H9 (cell line): ENCODE measurements around the gene ACTC1. TPM values are rescaled to one million over a fixed set of nuclear protein-coding genes. Genes with fewer than 3 reads are reported as not detected.

Source experiments
- DNase-seq: peaks from one replicate; pipeline ENCODE4 v3.0.0-alpha.2; 2017
- H2AFZ ChIP-seq: one replicate; pipeline ENCODE4 v1.6.1; 2013; ENCODE audit warnings: mild to moderate bottlenecking, low read length, control low read depth, moderate library complexity
- H2AK5ac ChIP-seq: 2 replicates; pipeline ENCODE4 v1.6.1; 2013; ENCODE audit warnings: low read length, control low read depth, mixed read lengths; ENCODE audit not compliant: insufficient read length
- H2BK120ac ChIP-seq: one replicate; pipeline ENCODE4 v1.6.1; 2013; ENCODE audit warnings: low read depth, mild to moderate bottlenecking, low read length, control low read depth, inconsistent platforms; ENCODE audit not compliant: poor library complexity, severe bottlenecking
- H2BK12ac ChIP-seq: 2 replicates; pipeline ENCODE4 v1.6.1; 2013; ENCODE audit warnings: low read length, control low read depth, mixed read lengths, low read depth; ENCODE audit not compliant: insufficient read length
- H2BK15ac ChIP-seq: 2 replicates; pipeline ENCODE4 v1.6.1; 2013; ENCODE audit warnings: low read depth, low read length, control low read depth
- H2BK20ac ChIP-seq: one replicate; pipeline ENCODE4 v1.6.1; 2013; ENCODE audit warnings: low read depth, mild to moderate bottlenecking, low read length, control low read depth, inconsistent platforms; ENCODE audit not compliant: poor library complexity, severe bottlenecking
- H2BK5ac ChIP-seq: 2 replicates; pipeline ENCODE4 v1.6.1; 2013; ENCODE audit warnings: low read length, control low read depth, mixed read lengths; ENCODE audit not compliant: insufficient read length
- H3K14ac ChIP-seq: 2 replicates; pipeline ENCODE4 v1.6.1; 2013; ENCODE audit warnings: low read length, control low read depth; ENCODE audit not compliant: insufficient read depth
- H3K18ac ChIP-seq: 2 replicates; pipeline ENCODE4 v1.6.1; 2013; ENCODE audit warnings: low read depth, mild to moderate bottlenecking, mixed read lengths, low read length, control low read depth; ENCODE audit not compliant: insufficient read length
- H3K23ac ChIP-seq: 2 replicates; pipeline ENCODE4 v1.6.1; 2013; ENCODE audit warnings: low read length, control low read depth, mixed read lengths, low read depth; ENCODE audit not compliant: insufficient read length
- H3K23me2 ChIP-seq: 2 replicates; pipeline ENCODE4 v1.6.1; 2013; ENCODE audit warnings: low read depth, mild to moderate bottlenecking, mixed read lengths, low read length, control low read depth; ENCODE audit not compliant: insufficient read length, poor library complexity, severe bottlenecking
- H3K27ac ChIP-seq: 2 replicates; pipeline ENCODE4 v1.5.1; 2013; ENCODE audit warnings: low read length, control low read depth, mixed read lengths, low read depth; ENCODE audit not compliant: insufficient read length
- H3K27me3 ChIP-seq: 2 replicates; pipeline ENCODE4 v1.6.1; 2013; ENCODE audit warnings: low read length, control low read depth, inconsistent platforms; ENCODE audit not compliant: insufficient read depth
- H3K4ac ChIP-seq: 2 replicates; pipeline ENCODE4 v1.6.1; 2013; ENCODE audit warnings: low read depth, mild to moderate bottlenecking, control low read depth, inconsistent platforms, low read length, moderate library complexity
- H3K4me1 ChIP-seq: 2 replicates; pipeline ENCODE4 v1.6.1; 2013; ENCODE audit warnings: low read length, control low read depth, inconsistent platforms; ENCODE audit not compliant: insufficient read depth
- H3K4me2 ChIP-seq: 2 replicates; pipeline ENCODE4 v1.6.1; 2013; ENCODE audit warnings: low read length, control low read depth, mixed read lengths; ENCODE audit not compliant: insufficient read length, insufficient read depth
- H3K56ac ChIP-seq: 2 replicates; pipeline ENCODE4 v1.6.1; 2013; ENCODE audit warnings: low read depth, mild to moderate bottlenecking, mixed read lengths, low read length, control low read depth; ENCODE audit not compliant: insufficient read length
- H3K79me1 ChIP-seq: 2 replicates; pipeline ENCODE4 v1.6.1; 2013; ENCODE audit warnings: low read depth, mild to moderate bottlenecking, moderate library complexity, low read length, control low read depth, inconsistent platforms; ENCODE audit not compliant: insufficient read depth, poor library complexity, severe bottlenecking
- H3K79me2 ChIP-seq: 2 replicates; pipeline ENCODE4 v1.6.1; 2013; ENCODE audit warnings: low read length, control low read depth, inconsistent platforms; ENCODE audit not compliant: insufficient read depth
- H3K9ac ChIP-seq: 2 replicates; pipeline ENCODE4 v1.6.1; 2013; ENCODE audit warnings: low read length, control low read depth, mixed read lengths; ENCODE audit not compliant: insufficient read length; ENCODE audit errors: extremely low read depth
- H3K9me3 ChIP-seq: one replicate; pipeline ENCODE4 v1.6.1; 2013; ENCODE audit warnings: low read depth, low read length, inconsistent platforms; ENCODE audit not compliant: control insufficient read depth
- H3T11ph ChIP-seq: one replicate; pipeline ENCODE4 v1.6.1; 2013; ENCODE audit warnings: mild to moderate bottlenecking, low read length, control low read depth, inconsistent platforms
- H4K20me1 ChIP-seq: one replicate; pipeline ENCODE4 v1.6.1; 2013; ENCODE audit not compliant: control insufficient read depth, insufficient read length, insufficient read depth
- H4K5ac ChIP-seq: 2 replicates; pipeline ENCODE4 v1.6.1; 2013; ENCODE audit warnings: low read depth, mild to moderate bottlenecking, mixed read lengths, low read length, control low read depth; ENCODE audit not compliant: insufficient read length
- H4K8ac ChIP-seq: replicated peaks from 2 replicates; pipeline ENCODE4 v1.6.1; 2013; ENCODE audit warnings: low read length, control low read depth, mixed read lengths, low read depth; ENCODE audit not compliant: insufficient read length
- H4K91ac ChIP-seq: 2 replicates; pipeline ENCODE4 v1.6.1; 2013; ENCODE audit warnings: low read depth, mild to moderate bottlenecking, moderate library complexity, mixed read lengths, low read length, control low read depth; ENCODE audit not compliant: insufficient read length
- H3K27ac Mint-ChIP-seq, 3 experiments: 2 replicates in 2 of 3; 3 replicates in 1 of 3; pipeline ENCODE4 v1.8.0; 2020 to 2021; ENCODE audit warnings: mixed read lengths in 3 of 3, mild to moderate bottlenecking in 1 of 3, moderate library complexity in 1 of 3
- H3K27me3 Mint-ChIP-seq: 2 replicates; pipeline ENCODE4 v1.8.0; 2021; ENCODE audit warnings: low read depth, mild to moderate bottlenecking, moderate library complexity, mixed read lengths
- H3K36me3 Mint-ChIP-seq, 3 experiments: 2 replicates in 2 of 3; 3 replicates in 1 of 3; pipeline ENCODE4 v1.8.0; 2020 to 2021; ENCODE audit warnings: low read depth in 3 of 3, mixed read lengths in 3 of 3; ENCODE audit not compliant: insufficient read depth in 1 of 3
- H3K4me1 Mint-ChIP-seq, 2 experiments: 2 replicates each; pipeline ENCODE4 v1.8.0; 2020; ENCODE audit warnings: mixed read lengths in 2 of 2
- H3K4me3 Mint-ChIP-seq, 2 experiments: 2 replicates in 1 of 2; 3 replicates in 1 of 2; pipeline ENCODE4 v1.8.0; 2020 to 2021; ENCODE audit warnings: mild to moderate bottlenecking in 2 of 2, mixed read lengths in 2 of 2, moderate library complexity in 1 of 2
- H3K9me3 Mint-ChIP-seq, 2 experiments: 2 replicates in 1 of 2; 3 replicates in 1 of 2; pipeline ENCODE4 v1.8.0; 2020; ENCODE audit warnings: mild to moderate bottlenecking in 2 of 2, mixed read lengths in 2 of 2, moderate library complexity in 1 of 2
- WGBS: extraction: QIAGEN DNeasy Blood & Tissue Kit; methylation state at CpG from one replicate; pipeline ENCODE4 v1.1.7; 2013; ENCODE audit warnings: missing lambda C conversion rate, low lambda C conversion rate, mixed read lengths; ENCODE audit not compliant: insufficient read length; ENCODE audit errors: extremely low coverage; 5-methylcytosine and 5-hydroxymethylcytosine counted together
- total RNA-seq: library from RNA; stranded (reverse); gene quantifications from 2 replicates; pipeline ENCODE4 v1.2.1, GENCODE V29; 2021
- TF ChIP-seq, protein P1 (sequence below): fragments of 200-600 bp; sonication (generic); conservative IDR thresholded peaks from 3 replicates; pipeline ENCODE4 v1.8.0; 2021; ENCODE audit warnings: antibody characterized with exemption, mild to moderate bottlenecking

The ACTC1 gene
- total RNA-seq, 1 experiment from 2014 or later = 52.2 TPM

DNA sequence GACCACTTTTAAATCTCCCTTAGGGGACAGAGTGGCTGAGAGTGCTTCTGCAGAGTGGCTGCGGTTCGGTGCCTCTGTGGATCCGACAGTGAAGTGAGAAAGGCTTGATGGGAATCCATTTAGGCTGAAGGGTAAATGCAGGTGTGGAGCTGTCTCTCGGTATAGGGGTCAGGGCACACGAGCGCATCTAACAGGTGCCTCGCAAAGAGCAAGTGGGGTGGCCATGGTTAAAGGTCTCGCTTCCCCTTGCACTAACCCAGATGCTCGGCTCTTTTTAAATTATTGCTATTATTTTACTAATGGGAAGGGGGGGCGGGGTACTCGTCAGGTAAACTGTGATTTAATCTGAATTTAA, 40.0 kb downstream of the ACTC1 start:
- peak overlapping the region; percentile 91 for H3K4me2 ChIP-seq

More for the DNA sequence above, 40.0 kb downstream of the ACTC1 start:
- H3K18ac ChIP-seq = no peak overlapping the region
- H3K23ac ChIP-seq = no peak overlapping the region
- peaks cover 86% of the 10 kb centered on the region for H3K27me3 Mint-ChIP-seq
- H3K4me1 Mint-ChIP-seq = peaks cover 19 to 28% of the 10 kb centered on the region in 2 experiments
- H2AFZ ChIP-seq = no peak overlapping the region
- WGBS = no CpG with 5 or more reads among the region's 11 CpGs
- H4K20me1 ChIP-seq = no peaks in the 10 kb centered on the region
- peaks cover 18% of the 10 kb centered on the region; the same call in 1 of the 2 replicates for H3K27me3 ChIP-seq
- H3K4ac ChIP-seq = no peak overlapping the region
- H3K4me1 ChIP-seq = 0 out of 2 replicates have a peak, but pooled peaks cover 4% of the 10 kb centered on the region
- H3K4me3 Mint-ChIP-seq = peak overlapping the region; percentile 69 to 86
- no peak overlapping the region for H2BK20ac ChIP-seq
- no peaks in the 10 kb centered on the region for H3K79me1 ChIP-seq
- no peak overlapping the region for H3K14ac ChIP-seq
- H4K91ac ChIP-seq = no peak overlapping the region
- no peaks in the 10 kb centered on the region for H3K36me3 Mint-ChIP-seq
- no peaks in the 10 kb centered on the region for H3K9me3 ChIP-seq
- no peak overlapping the region for H2BK5ac ChIP-seq
- H4K5ac ChIP-seq = no peak overlapping the region
- TF ChIP-seq, protein P1, sequence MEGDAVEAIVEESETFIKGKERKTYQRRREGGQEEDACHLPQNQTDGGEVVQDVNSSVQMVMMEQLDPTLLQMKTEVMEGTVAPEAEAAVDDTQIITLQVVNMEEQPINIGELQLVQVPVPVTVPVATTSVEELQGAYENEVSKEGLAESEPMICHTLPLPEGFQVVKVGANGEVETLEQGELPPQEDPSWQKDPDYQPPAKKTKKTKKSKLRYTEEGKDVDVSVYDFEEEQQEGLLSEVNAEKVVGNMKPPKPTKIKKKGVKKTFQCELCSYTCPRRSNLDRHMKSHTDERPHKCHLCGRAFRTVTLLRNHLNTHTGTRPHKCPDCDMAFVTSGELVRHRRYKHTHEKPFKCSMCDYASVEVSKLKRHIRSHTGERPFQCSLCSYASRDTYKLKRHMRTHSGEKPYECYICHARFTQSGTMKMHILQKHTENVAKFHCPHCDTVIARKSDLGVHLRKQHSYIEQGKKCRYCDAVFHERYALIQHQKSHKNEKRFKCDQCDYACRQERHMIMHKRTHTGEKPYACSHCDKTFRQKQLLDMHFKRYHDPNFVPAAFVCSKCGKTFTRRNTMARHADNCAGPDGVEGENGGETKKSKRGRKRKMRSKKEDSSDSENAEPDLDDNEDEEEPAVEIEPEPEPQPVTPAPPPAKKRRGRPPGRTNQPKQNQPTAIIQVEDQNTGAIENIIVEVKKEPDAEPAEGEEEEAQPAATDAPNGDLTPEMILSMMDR = no peak
- no peak for DNase-seq
- H3K56ac ChIP-seq = no peak overlapping the region
- H3K9ac ChIP-seq = peak overlapping the region; percentile 42
- H3K9me3 Mint-ChIP-seq = no peaks in the 10 kb centered on the region
- no peak overlapping the region for H2BK15ac ChIP-seq
- no peak overlapping the region for H3T11ph ChIP-seq
- no peak overlapping the region for H2AK5ac ChIP-seq
- H3K79me2 ChIP-seq = no peaks in the 10 kb centered on the region
- H3K27ac Mint-ChIP-seq = no peak overlapping the region
- H3K23me2 ChIP-seq = peaks cover 15% of the 10 kb centered on the region
- H3K27ac ChIP-seq = no peak overlapping the region
- H2BK120ac ChIP-seq = no peak overlapping the region
- no peak overlapping the region for H2BK12ac ChIP-seq
- H4K8ac ChIP-seq = no peak overlapping the region
